ENCODE data around the gene RIMBP2.

Gene RIMBP2

DNA sequence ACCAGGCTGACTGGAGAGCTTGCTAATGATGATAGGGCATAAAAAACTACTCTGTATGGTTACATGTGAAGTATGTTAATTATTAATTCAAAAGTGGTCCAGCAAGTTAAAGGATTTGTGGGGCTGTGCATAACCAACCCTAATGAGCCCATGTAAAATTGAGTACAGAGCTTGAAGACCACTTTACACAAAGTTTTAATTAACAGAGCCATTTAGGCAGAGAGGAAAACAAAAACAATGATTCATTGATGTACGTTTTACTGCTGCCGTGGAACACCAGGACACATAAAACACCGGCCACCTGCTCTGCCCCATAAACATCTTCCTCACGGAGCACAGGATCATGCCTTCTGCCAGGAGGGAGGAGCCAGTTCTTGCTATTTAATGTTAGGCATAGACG is 83.5 kb downstream of the RIMBP2 start:
- TF ChIP-seq, protein P1, sequence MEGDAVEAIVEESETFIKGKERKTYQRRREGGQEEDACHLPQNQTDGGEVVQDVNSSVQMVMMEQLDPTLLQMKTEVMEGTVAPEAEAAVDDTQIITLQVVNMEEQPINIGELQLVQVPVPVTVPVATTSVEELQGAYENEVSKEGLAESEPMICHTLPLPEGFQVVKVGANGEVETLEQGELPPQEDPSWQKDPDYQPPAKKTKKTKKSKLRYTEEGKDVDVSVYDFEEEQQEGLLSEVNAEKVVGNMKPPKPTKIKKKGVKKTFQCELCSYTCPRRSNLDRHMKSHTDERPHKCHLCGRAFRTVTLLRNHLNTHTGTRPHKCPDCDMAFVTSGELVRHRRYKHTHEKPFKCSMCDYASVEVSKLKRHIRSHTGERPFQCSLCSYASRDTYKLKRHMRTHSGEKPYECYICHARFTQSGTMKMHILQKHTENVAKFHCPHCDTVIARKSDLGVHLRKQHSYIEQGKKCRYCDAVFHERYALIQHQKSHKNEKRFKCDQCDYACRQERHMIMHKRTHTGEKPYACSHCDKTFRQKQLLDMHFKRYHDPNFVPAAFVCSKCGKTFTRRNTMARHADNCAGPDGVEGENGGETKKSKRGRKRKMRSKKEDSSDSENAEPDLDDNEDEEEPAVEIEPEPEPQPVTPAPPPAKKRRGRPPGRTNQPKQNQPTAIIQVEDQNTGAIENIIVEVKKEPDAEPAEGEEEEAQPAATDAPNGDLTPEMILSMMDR (conservative IDR thresholded peaks at IDR 0.05): no peak
- peak overlapping the region; percentile 99 for H3K27ac ChIP-seq

GRCh38 chr12:130628304-130628703 is 87.8 kb downstream of the RIMBP2 start:
- no peak overlapping the region for H3K27ac ChIP-seq
- TF ChIP-seq, protein P1 (conservative IDR thresholded peaks at IDR 0.05): no peak

DNA sequence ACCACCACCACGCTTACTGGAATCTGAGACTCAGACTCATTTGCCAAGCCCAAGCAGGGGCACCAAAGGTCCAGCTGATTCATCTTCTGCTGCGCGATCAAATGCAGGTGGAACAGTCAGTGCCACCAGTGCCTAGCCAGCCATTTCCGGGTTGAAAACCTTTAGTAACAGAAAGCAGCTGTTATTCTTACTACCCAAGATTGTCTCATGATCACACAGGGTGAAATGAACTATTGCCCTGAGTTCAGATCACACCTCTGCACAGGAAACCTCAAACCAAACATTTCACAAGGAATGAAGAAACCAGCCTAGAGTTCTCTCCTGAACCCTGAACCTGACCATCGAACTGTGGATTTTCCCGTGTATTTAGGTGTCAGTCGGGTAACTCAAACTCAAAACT is 88.9 kb downstream of the RIMBP2 start:
- TF ChIP-seq, protein P1 (conservative IDR thresholded peaks at IDR 0.05): no peak
- no peak overlapping the region for H3K27ac ChIP-seq

DNA sequence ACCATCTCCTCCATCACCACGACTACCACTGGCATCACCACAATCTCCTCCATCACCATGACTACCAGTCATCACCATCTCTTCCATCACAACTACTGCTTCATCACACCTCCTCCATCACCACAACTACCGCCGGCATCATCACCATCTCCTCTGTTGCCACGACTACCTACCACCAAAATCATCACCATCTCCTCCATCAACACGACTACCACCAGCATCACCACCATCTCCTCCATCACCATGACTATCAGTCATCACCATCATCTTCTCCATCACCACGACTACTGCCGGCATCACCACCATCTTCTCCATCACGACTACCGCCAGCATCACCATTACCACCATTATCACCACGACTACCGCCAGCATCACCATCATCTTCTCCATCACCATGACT is 89.5 kb downstream of the RIMBP2 start:
- TF ChIP-seq, protein P1 (conservative IDR thresholded peaks at IDR 0.05): no peak

GRCh38 chr12:130625201-130625600 is 90.9 kb downstream of the RIMBP2 start:
- TF ChIP-seq, protein P1 (conservative IDR thresholded peaks at IDR 0.05): no peak
- H3K27ac ChIP-seq: no peak overlapping the region

More for the DNA sequence above, 89.5 kb downstream of the RIMBP2 start:
- no peak overlapping the region for H3K27ac ChIP-seq

- no peak overlapping the region for H3K27ac ChIP-seq
- TF ChIP-seq, protein P1 (conservative IDR thresholded peaks at IDR 0.05): no peak
These were observed 93.3 kb downstream of the RIMBP2 start for GRCh38 chr12:130622803-130623202.

GRCh38 chr12:130621696-130622298 is 94.3 kb downstream of the RIMBP2 start:
- no peak overlapping the region for H3K27ac ChIP-seq
- TF ChIP-seq, protein P1 (conservative IDR thresholded peaks at IDR 0.05): no peak

Measured in VCaP (cell line).